A673 (cell line): Measurements from ENCODE around the gene BCAN. TPM values are rescaled to one million over a fixed set of nuclear protein-coding genes. Genes with fewer than 3 reads are reported as not detected.

Experiments
- BruUV-seq: library from RNA; stranded (reverse); fragments of 400-500 nt; replicated peaks from 2 replicates; lab custom pipeline; 2021; lab: Mats Ljungman, UMichigan
- CTCF ChIA-PET: fragments of 300-600 bp; sonication (Branson Sonifier 250); formaldehyde crosslinking; loops from one replicate; lab custom pipeline; 2022; ENCODE audit warnings: antibody characterized with exemption; lab: Charles Lee
- POLR2A ChIA-PET: fragments of 300-600 bp; sonication (Branson Sonifier 250); formaldehyde crosslinking; loops from one replicate; lab custom pipeline; 2022; ENCODE audit warnings: antibody characterized with exemption; ENCODE audit not compliant: low non-redundant PET; lab: Charles Lee
- DNase-seq: peaks from one replicate; pipeline ENCODE4 v3.0.0-alpha.2; 2015; ENCODE audit warnings: low spot score
- H3K27ac ChIP-seq: fragments of 200-600 bp; sonication (generic); 2 replicates; pipeline ENCODE4 v1.5.1; 2016; ENCODE audit warnings: mixed run types, low read depth, mild to moderate bottlenecking, mixed read lengths, antibody characterized with exemption, low read length; ENCODE audit not compliant: poor library complexity, severe bottlenecking
- H3K27me3 ChIP-seq: fragments of 200-600 bp; sonication (generic); replicated peaks from 2 replicates; pipeline ENCODE4 v1.6.1; 2017; ENCODE audit warnings: mixed run types, low read depth, mild to moderate bottlenecking, mixed read lengths, antibody characterized with exemption, low read length; ENCODE audit not compliant: insufficient read depth, poor library complexity
- H3K36me3 ChIP-seq: fragments of 200-600 bp; sonication (generic); 2 replicates; pipeline ENCODE4 v1.6.1; 2016; ENCODE audit warnings: mixed run types, mild to moderate bottlenecking, mixed read lengths, antibody characterized with exemption, low read length; ENCODE audit not compliant: insufficient read depth, poor library complexity, severe bottlenecking
- H3K4me1 ChIP-seq: fragments of 200-600 bp; sonication (generic); 2 replicates; pipeline ENCODE4 v1.6.1; 2017; ENCODE audit warnings: mixed run types, mild to moderate bottlenecking, mixed read lengths, antibody characterized with exemption, low read length; ENCODE audit not compliant: insufficient read depth, poor library complexity, severe bottlenecking
- H3K4me3 ChIP-seq: fragments of 200-600 bp; sonication (generic); 2 replicates; pipeline ENCODE4 v1.5.1; 2016; ENCODE audit warnings: low read depth, mixed run types, mild to moderate bottlenecking, mixed read lengths, low read length; ENCODE audit not compliant: poor library complexity, severe bottlenecking
- H3K9me3 ChIP-seq: fragments of 200-600 bp; sonication (generic); 2 replicates; pipeline ENCODE4 v1.6.1; 2016; ENCODE audit warnings: mixed run types, low read depth, mild to moderate bottlenecking, mixed read lengths, antibody characterized with exemption, low read length; ENCODE audit not compliant: poor library complexity, severe bottlenecking
- CTCF ChIP-seq: fragments of 300-800, 200-600 bp; sonication (generic); conservative IDR thresholded peaks from 2 replicates; pipeline ENCODE4 v1.5.1; 2017; ENCODE audit warnings: low read depth, mild to moderate bottlenecking, antibody characterized with exemption, low read length, moderate library complexity, mixed read lengths
- EZH2 ChIP-seq: fragments of 200-600 bp; sonication (generic); IDR thresholded peaks from 2 replicates; pipeline ENCODE4 v1.6.1; 2017; ENCODE audit warnings: borderline replicate concordance, low read depth, mild to moderate bottlenecking, mixed read lengths, antibody characterized with exemption, low read length; ENCODE audit not compliant: poor library complexity, severe bottlenecking
- intact Hi-C: fragments of 100-400 bp; cut with micrococcal nuclease; formaldehyde crosslinking; loops from one replicate; pipeline ENCODE4 v1.10.0; 2022; ENCODE audit not compliant: unreplicated experiment
- total RNA-seq: library from RNA; stranded (reverse); gene quantifications from 2 replicates; pipeline ENCODE4 v1.2.3, GENCODE V29; 2021

Gene BCAN
- total RNA-seq, 1 experiment from 2014 or later, result not detected

- CTCF ChIA-PET, result no interaction called here
- BruUV-seq, result TSS peak; percentile 35
- no peak overlapping the region for H3K27ac ChIP-seq
- no peaks in the 10 kb centered on the region for H3K36me3 ChIP-seq
- DNase-seq, result no peak
- TF ChIP-seq CTCF (no peak), EZH2 (no peak)
- POLR2A ChIA-PET, result no interaction called here
- H3K9me3 ChIP-seq, result no peaks in the 10 kb centered on the region
- peaks cover 1% of the 10 kb centered on the region for H3K4me1 ChIP-seq
- H3K27me3 ChIP-seq, result peaks cover 23% of the 10 kb centered on the region
- intact Hi-C loops, result no loop called here
- H3K4me3 ChIP-seq, result no peak overlapping the region
These were observed 29.9 kb downstream of the BCAN start for GRCh38 chr1:156671804-156672203.

GRCh38 chr1:156673387-156674121 lies 31.6 kb downstream of the BCAN start:
- ChIA-PET POLR2A (no interaction called here), CTCF (no interaction called here)
- peaks cover 37% of the 10 kb centered on the region for H3K27me3 ChIP-seq
- TF ChIP-seq CTCF (no peak), EZH2 (no peak)
- no peak for DNase-seq
- no peaks in the 10 kb centered on the region for H3K36me3 ChIP-seq
- intact Hi-C loops, result no loop called here
- no peak overlapping the region for H3K4me3 ChIP-seq
- H3K9me3 ChIP-seq, result no peaks in the 10 kb centered on the region
- H3K27ac ChIP-seq, result no peak overlapping the region
- no TSS peak for BruUV-seq
- peaks cover 13% of the 10 kb centered on the region for H3K4me1 ChIP-seq

GRCh38 chr1:156675210-156676113 lies 33.5 kb downstream of the BCAN start:
- CTCF ChIA-PET, result interaction anchor here (0.7 to 1.4 kb wide), 2 partner anchors 67 to 195 kb away, joined by 3 read pairs; no protein-coding TSS in a partner anchor
- H3K36me3 ChIP-seq, result no peaks in the 10 kb centered on the region
- H3K9me3 ChIP-seq, result no peaks in the 10 kb centered on the region
- no TSS peak for BruUV-seq
- no peak overlapping the region for H3K4me3 ChIP-seq
- POLR2A ChIA-PET, result interaction anchor here (0.6 kb wide), 1 partner anchor 74 kb away, joined by 7 read pairs; the partner anchor contains the start of gene GPATCH4
- peaks cover 56% of the 10 kb centered on the region for H3K27me3 ChIP-seq
- peaks cover 13% of the 10 kb centered on the region for H3K4me1 ChIP-seq
- H3K27ac ChIP-seq, result no peak overlapping the region
- intact Hi-C loops, result loop anchor here (2.0 to 5.0 kb wide), 2 partner anchors 15 to 93 kb away; no protein-coding TSS in a partner anchor
- DNase-seq, result no peak
- TF ChIP-seq EZH2 (no peak), CTCF (no peak)
